ENCODE measurements around the gene ANTXR1. TPM values are rescaled to one million over a fixed set of nuclear protein-coding genes. Genes with fewer than 3 reads are reported as not detected.

The ANTXR1 gene
- total and polyA plus RNA-seq, 2 of the 8 experiments (the other 6 are each of a cell fraction or from before 2014, with no cell fraction given), result 15.8 to 44.3 TPM

- POLR2A ChIA-PET (ENCODE audit: partially characterized antibody), result no interaction called here
- Histone ChIP-seq H3K56ac (replicated peaks; ENCODE audit: insufficient read length, low read depth, low read length) (no peak overlapping the region), H3K27ac (ENCODE audit: low read depth, low read length) (no peak overlapping the region), H4K20me1 (replicated peaks in 1 of 2; ENCODE audit: control insufficient read depth in 1 of 2, insufficient read depth in 2 of 2, low read length in 2 of 2) (no peaks in the 10 kb centered on the region), H3K36me3 (ENCODE audit: control insufficient read depth in 2 of 4, insufficient read depth in 4 of 4, low read length in 3 of 4) (no peaks in the 10 kb centered on the region), H3K23me2 (ENCODE audit: low read depth, low read length) (no peaks in the 10 kb centered on the region), H3K79me1 (ENCODE audit: low read depth, low read length) (no peaks in the 10 kb centered on the region), H3K27me3 (replicated peaks in 1 of 4; ENCODE audit: control insufficient read depth in 3 of 4, extremely low read depth in 1 of 4, insufficient read depth in 3 of 4, low read length in 3 of 4) (no peaks in the 10 kb centered on the region; a peak in 1 of 7 replicates), H3K18ac (ENCODE audit: extremely low read depth, low read length) (no peak overlapping the region), H3K23ac (ENCODE audit: insufficient read length) (no peak overlapping the region), H2AFZ (ENCODE audit: low read length) (no peak overlapping the region), H2AK5ac (ENCODE audit: low read depth, low read length) (no peak overlapping the region), H3K9me3 (ENCODE audit: insufficient read depth in 2 of 2, low read depth in 1 of 2, low read length in 1 of 2) (no peaks in the 10 kb centered on the region), H2BK120ac (replicated peaks; ENCODE audit: low read depth, low read length) (no peak overlapping the region), H3K14ac (ENCODE audit: insufficient read length) (no peak overlapping the region), H3K4me2 (ENCODE audit: insufficient read depth in 1 of 2, low read depth in 2 of 2, low read length in 2 of 2) (no peak overlapping the region), H3K4me1 (replicated peaks in 1 of 4; ENCODE audit: control insufficient read depth in 3 of 4, insufficient read depth in 4 of 4, low read length in 3 of 4) (no peaks in the 10 kb centered on the region), H2BK12ac (ENCODE audit: low read depth, low read length) (no peak overlapping the region), H3K4me3 (ENCODE audit: extremely low read depth in 1 of 4, insufficient read depth in 2 of 4, low read depth in 3 of 4, low read length in 4 of 4) (no peak overlapping the region), H4K8ac (ENCODE audit: extremely low read depth, insufficient read depth, low read length) (no peak overlapping the region), H2BK20ac (ENCODE audit: low read length) (no peak overlapping the region), H3K79me2 (ENCODE audit: control insufficient read depth in 1 of 2, insufficient read depth in 2 of 2, low read length in 2 of 2) (no peaks in the 10 kb centered on the region), H3K9ac (replicated peaks in 1 of 4; ENCODE audit: extremely low read depth in 1 of 4, low read depth in 3 of 4, low read length in 3 of 4) (no peak overlapping the region), H2BK5ac (ENCODE audit: low read depth, low read length) (no peak overlapping the region), H4K5ac (ENCODE audit: insufficient read length, low read depth, low read length) (no peak overlapping the region), H4K91ac (replicated peaks; ENCODE audit: insufficient read length, low read length) (no peak overlapping the region), H2BK15ac (ENCODE audit: low read length) (no peak overlapping the region), H3K4ac (replicated peaks; ENCODE audit: insufficient read length, low read depth, low read length) (no peak overlapping the region)
- WGBS, 2 experiments (ENCODE audit: extremely low coverage in 1 of 2, insufficient coverage in 1 of 2, insufficient read length in 1 of 2, insufficient replicate concordance in 2 of 2, low coverage in 1 of 2, low lambda C conversion rate in 2 of 2, missing lambda C conversion rate in 1 of 2), result 79 to 100% methylated on average over 1 to 3 of the region's 3 CpGs
- CTCF ChIA-PET (ENCODE audit: partially characterized antibody), result interaction anchor here (1.0 to 2.1 kb wide), 4 partner anchors 13 to 96 kb away, joined by 3 to 7 read pairs (median 3); no protein-coding TSS in a partner anchor
- FAIRE-seq, result no peak
- DNase-seq (ENCODE audit: low read depth in 1 of 2, low spot score in 2 of 2), result no peak
- no peak for TF ChIP-seq SP1 (IDR thresholded peaks at IDR 0.05; ENCODE audit: low read depth, low read length)
- TF ChIP-seq EP300 (IDR thresholded peaks at IDR 0.05; ENCODE audit: borderline replicate concordance in 1 of 2, low read depth in 2 of 2, low read length in 2 of 2), result no peak
- no peak for TF ChIP-seq RFX5 (IDR thresholded peaks at IDR 0.05; ENCODE audit: borderline replicate concordance, low read depth, low read length)
- no peak for TF ChIP-seq CBX5 (IDR thresholded peaks at IDR 0.05; ENCODE audit: low read depth, low read length)
- no peak for TF ChIP-seq SIN3A (conservative IDR thresholded peaks at IDR 0.05 in 1 of 2, IDR thresholded peaks at IDR 0.05 in 1 of 2; ENCODE audit: low read depth in 1 of 2, low read length in 2 of 2)
- TF ChIP-seq CTBP2 (IDR thresholded peaks at IDR 0.05; ENCODE audit: borderline replicate concordance, insufficient read depth, insufficient read length, low read length), result no peak
- TF ChIP-seq ATF2 (IDR thresholded peaks at IDR 0.05; ENCODE audit: low read length), result no peak
- TF ChIP-seq CEBPB (IDR thresholded peaks at IDR 0.05; ENCODE audit: low read depth, low read length), result no peak
- no peak for TF ChIP-seq TAF1 (IDR thresholded peaks at IDR 0.05; ENCODE audit: low read depth, low read length)
- no peak for TF ChIP-seq KDM4A (IDR thresholded peaks at IDR 0.05; ENCODE audit: low read depth, low read length, severe bottlenecking)
- TF ChIP-seq SP2 (IDR thresholded peaks at IDR 0.05; ENCODE audit: low read length), result no peak
- no peak for TF ChIP-seq GTF2F1 (IDR thresholded peaks at IDR 0.05; ENCODE audit: borderline replicate concordance, low read depth, low read length)
Measured at GRCh38 chr2:69285379-69285894, 272.5 kb downstream of the ANTXR1 start.

Measured in H1 (cell line).